ENCODE data around the gene NOL4.

NOL4 gene

GRCh38 chr18:34194239-34194638 is 30.5 kb downstream of the NOL4 start:
- DNase-seq = no peak

DNA sequence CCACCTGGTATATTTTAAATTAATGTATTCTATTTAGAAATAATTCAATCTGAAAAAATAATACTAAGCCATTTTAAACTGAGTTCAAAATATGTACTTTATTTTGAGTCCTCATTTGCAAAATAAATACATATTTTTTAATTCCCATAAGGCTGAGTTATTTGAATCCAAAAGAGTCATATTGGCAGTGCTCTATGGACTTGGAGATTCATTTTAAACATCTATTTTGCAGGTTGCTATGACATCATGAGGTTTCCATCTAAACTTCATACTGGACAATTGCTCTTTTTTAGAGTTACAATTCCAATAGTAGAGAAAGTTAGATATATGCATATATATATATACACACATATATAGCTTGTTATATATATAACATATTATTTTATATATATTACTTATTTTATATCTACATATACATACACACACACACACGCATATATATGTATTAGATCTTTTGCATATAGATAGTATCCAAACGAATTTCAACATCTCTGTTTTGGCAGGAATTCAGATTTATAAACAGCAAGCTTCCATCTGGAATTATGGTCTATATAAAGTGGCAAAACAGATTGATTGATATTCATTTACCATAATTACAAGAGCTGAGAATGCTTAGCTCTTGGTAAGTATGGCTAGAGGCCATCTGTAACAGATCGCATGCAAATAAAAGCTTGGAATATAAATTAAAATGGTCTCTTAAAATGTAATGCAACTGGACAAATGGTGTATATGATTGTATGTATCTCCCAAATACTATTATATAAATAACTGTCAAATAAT is 34.9 kb downstream of the NOL4 start:
- no peak for DNase-seq
